Hematopoietic multipotent progenitor cell treated with erythropoietin and hydrocortisone succinate and interleukin-3 and kit ligand, for 6 days (in vitro differentiated cells): ENCODE results near the gene SLC28A3.

Source experiments
- DNase-seq: peaks from one replicate; pipeline ENCODE4 v3.0.0-alpha.2; 2015

SLC28A3 gene

GRCh38 chr9:84338792-84339191 lies 1.8 kb downstream of the SLC28A3 start:
- no peak for DNase-seq

DNA sequence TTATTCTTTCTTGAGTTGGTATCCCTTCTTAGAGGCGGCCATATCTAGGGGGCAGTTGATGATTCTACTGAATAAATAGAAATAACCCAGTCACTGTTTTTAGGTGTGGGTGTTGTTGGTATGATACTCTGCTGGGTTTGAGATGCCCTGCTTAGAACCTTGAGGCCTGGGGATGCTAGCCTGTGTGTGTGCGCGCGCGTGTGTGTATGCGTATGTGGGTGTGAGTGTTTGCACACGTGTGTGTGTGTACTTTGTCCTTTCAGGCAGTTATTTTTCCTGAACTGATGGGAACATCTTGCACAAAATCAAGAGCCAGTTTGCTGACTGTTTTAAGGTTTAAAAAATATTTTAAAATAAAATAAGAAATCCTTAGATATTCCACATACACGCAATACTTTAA lies 3.3 kb downstream of the SLC28A3 start:
- DNase-seq: no peak

DNA sequence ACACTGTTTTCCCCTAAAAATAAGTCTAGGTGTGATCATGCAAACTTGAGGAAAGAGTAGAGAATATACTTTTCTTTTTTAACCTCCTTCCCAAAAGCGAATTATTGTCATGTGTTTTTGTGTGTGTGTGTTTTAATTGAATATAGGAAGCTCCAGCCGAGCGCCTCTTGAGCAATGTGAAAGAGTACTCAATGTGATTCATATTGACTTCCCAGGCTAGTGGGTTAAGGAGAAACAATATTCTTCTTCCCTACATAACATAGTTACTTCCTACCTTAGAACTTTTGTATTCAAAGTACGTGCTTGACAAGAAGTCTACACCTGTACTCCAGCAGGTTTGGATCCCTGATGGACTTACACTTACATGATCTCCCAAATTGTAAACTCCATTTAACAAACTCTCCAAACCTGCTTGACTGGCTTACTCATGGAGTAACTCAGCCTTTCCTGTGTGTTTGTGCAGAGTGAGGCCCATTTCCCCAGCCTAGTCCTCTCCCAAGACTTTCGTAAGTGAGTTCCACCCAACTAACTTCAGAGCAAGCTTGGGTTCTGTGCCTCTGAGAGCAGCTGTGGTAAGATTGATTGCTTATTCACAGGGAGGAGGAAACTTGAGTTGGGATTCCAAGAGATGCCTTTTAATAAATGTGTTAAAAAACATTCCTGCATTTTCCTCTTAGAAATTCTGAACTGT lies 9.3 kb downstream of the SLC28A3 start:
- no peak for DNase-seq

- DNase-seq: no peak
These were observed 10.3 kb downstream of the SLC28A3 start for GRCh38 chr9:84330246-84330645.

- DNase-seq: no peak
These were observed 13.4 kb downstream of the SLC28A3 start for GRCh38 chr9:84327184-84327583.

DNA sequence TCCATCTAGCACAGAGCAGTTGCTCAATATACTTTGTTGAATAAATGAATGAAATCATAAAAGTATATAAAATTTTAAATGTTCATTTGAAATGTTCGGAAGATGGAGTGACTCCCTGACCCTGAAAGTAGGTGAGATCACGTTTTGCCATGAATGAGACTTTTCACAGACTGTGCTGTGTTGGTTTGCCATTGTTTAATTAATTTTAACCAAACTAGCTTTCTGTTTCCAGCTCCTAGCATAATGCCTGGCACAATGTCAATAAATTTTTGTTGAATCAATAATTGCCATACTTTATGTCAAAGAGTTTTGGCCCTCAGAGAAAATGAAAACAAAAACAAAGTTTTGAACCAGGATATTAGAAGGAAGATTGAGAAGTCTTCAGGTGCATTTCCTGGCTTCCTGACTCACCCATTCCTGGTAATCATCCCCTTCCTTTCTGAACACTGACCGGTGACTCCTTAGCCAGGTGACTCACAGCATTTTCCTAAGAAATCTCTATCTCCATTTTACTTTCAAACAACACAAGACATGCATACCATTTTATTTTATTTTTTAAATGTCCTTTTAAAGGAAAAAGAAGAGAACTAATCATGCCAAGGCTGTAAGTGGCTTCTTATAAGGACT lies 15.1 kb downstream of the SLC28A3 start:
- DNase-seq: no peak

GRCh38 chr9:84324811-84325210 lies 15.7 kb downstream of the SLC28A3 start:
- no peak for DNase-seq

- peak; percentile 14 for DNase-seq
These were observed 16.7 kb downstream of the SLC28A3 start for GRCh38 chr9:84323858-84324257.

GRCh38 chr9:84322828-84323227 lies 17.7 kb downstream of the SLC28A3 start:
- DNase-seq: no peak

- no peak for DNase-seq
These were observed 20.3 kb downstream of the SLC28A3 start for GRCh38 chr9:84320231-84320630.

- no peak for DNase-seq
These were observed 20.9 kb downstream of the SLC28A3 start for GRCh38 chr9:84319632-84320031.

DNA sequence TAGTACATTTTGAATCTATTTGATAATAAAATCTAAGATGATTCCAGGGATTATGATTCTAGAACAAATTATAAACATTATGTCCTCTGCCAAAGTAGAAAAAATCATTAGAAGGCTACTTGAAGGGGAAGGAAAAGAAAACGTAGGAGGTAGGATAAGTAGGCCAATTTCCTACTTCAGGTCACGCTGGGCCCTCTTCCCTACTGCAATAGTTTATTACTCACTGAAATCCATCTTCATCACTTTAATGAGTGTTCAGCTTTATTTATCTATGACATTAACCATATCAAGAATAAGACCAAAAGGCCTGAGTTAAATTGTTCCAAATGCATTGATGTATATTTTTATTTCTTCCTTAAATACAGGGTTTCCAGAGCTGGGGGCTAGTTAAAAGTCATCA lies 21.6 kb downstream of the SLC28A3 start:
- no peak for DNase-seq

- no peak for DNase-seq
These were observed 23.0 kb downstream of the SLC28A3 start for GRCh38 chr9:84317563-84317962.

DNA sequence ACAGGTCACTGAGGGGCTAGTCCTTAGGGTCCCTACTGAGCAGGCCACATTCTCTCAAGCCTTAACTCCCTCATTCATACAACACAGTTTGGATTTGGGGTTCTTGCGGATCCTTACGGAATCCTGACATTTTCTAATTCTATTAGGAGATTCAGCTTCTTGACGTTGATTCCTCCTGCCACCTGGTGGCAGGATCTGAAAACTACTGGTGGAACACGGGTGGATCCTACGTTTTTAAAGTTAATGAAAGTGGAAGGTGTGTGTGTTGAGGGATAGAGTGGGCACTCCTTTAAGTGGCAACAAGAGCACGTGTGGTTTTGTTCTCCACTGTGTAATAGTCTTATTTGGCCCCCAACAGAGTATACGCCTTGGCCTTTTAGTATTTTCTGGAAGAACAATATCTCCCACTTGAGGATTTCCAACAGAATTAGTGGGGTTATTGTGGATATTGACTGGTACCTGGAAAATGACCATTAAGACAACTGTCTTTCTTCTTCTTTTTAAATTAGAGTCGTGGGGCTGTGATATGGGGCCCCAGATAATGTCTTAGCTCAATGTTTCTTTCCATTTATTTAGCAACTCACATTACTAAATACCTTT lies 25.2 kb downstream of the SLC28A3 start:
- DNase-seq: peak; percentile 65

DNA sequence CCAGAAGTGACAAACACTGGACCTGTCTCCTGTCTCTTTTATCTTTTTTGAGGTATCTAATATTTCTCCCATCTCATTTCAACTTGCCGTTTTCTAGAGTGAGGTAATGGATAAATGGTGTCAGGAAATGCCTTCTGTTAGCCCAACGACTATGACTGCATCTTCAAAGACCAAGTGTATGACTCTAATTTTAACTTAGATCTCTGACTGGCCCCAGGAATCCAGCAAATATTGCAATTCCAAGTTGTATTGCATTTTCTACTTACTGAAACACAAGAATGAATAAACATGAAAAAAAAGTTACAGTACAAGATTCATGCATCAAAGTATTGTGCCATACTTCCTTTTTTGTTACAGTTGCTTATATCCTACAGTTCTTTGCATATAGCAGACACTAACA lies 26.3 kb downstream of the SLC28A3 start:
- DNase-seq: no peak

DNA sequence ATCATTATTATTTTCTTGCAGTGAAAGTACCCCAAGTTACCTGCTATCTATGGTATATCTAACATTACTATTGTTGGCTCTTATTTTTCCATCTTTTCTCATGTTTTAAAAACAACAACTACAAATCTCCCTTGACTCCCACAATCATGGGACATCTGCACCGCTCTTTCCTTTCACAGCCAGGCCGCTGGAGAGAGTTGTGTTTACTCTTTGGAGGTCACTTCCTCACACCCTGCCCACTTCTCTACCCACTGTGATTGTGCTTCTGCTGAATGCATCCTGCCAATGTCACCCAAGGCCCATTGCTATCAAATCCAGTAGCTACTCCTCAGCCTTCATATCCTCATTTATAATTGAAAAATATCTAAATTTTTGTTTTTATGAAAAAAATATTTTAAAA lies 29.7 kb downstream of the SLC28A3 start:
- DNase-seq: no peak

- DNase-seq: no peak
These were observed 34.9 kb downstream of the SLC28A3 start for GRCh38 chr9:84305497-84306131.

- no peak for DNase-seq
These were observed 36.4 kb downstream of the SLC28A3 start for GRCh38 chr9:84304166-84304565.

GRCh38 chr9:84303061-84303460 lies 37.5 kb downstream of the SLC28A3 start:
- DNase-seq: no peak

DNA sequence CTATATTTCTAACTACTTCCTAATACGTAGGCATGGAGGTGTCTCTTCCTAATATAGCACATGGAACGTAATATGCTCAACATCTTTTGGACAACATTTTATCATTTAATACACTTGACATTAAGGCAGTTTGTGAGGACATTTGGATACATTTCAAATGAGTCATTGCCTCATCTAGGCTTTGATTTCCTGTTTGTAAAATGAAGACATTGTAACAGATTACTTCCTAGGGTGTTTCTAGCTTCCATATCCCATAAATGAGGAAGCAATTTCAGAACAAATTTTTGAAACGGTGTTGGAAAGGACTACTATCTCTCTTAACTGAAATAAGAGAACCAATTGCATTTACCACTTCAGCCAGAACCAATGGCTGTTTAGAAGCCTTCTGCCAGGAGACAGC lies 38.7 kb downstream of the SLC28A3 start:
- DNase-seq: no peak

GRCh38 chr9:84300271-84300670 lies 40.3 kb downstream of the SLC28A3 start:
- DNase-seq: no peak

DNA sequence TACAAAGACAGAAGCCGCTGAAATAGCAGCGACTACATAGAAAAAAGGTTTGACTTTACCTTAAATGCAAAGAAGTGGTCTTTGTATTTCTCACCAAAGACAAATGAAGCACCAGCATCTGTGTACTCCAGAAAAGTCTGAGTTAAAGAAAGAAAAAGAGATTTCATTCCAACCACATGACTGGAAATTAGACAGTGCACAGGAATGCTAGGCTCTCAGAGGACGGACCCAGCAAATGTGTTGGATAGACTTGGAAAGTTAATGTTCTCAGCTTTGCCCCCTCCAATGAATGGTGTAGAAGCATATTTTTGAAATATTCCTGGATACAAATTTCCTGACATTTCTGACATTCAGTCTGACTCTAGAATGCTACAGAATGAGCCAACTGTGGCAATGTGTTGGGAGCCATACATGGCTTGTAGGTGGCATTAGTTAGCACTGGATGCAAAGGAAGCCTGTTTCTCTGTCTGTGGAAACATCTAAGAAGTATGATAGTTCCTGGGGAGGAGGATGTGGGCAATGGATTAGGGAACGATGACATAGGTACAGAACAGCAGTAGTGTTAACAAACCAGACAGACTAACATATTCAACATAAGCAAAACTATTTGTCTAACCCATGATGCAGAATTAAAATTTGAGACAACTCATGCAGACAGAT lies 43.3 kb downstream of the SLC28A3 start:
- no peak for DNase-seq

GRCh38 chr9:84296146-84296843 lies 44.3 kb downstream of the SLC28A3 start:
- DNase-seq: no peak
